ENCODE measurements around the gene ACO2. TPM values are rescaled to one million over a fixed set of nuclear protein-coding genes. Genes with fewer than 3 reads are reported as not detected.

Gene ACO2
- total and polyA plus RNA-seq, 10 of the 15 experiments (the other 5 are each of a cell fraction or from before 2014, with no cell fraction given) = 21.4 to 214 (median 88.5) TPM

DNA sequence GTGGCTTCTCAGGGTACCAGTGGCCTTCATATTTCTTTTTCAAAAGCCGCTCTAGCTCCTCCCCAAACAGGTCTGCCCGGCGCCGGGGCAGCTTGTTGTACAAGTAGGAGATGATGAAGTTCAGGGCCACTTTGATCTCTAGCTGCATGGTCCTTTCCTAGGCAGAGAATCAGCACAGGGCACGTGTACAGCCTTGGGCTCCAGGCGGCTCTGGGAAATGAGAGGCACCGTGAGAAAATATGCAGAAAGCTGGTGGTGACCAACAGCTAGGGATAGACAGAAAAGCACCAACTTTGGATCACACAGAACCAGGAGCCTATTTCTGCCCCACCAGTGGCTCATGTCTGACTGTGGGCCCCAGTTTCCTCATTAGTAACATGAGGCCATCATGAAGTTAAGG is 31.7 kb upstream of the ACO2 start:
- intact Hi-C loops (cut with micrococcal nuclease; ENCODE audit: unreplicated experiment) (no loop called here), in situ Hi-C loops (cut with MboI) (no loop called here)
- RAD21 ChIA-PET (ENCODE audit: unreplicated experiment) = no interaction called here
- H3K79me2 ChIP-seq (ENCODE audit: control insufficient read depth, insufficient read depth, low read length) = peaks cover 19% of the 10 kb centered on the region
- H3K9ac ChIP-seq (ENCODE audit: control insufficient read depth, insufficient read depth, low read length) = no peak overlapping the region
- no peak overlapping the region for H3K27ac ChIP-seq (ENCODE audit: control insufficient read depth, insufficient read depth)
- CTCF ChIA-PET = interaction anchor here (0.6 to 1.4 kb wide), 3 partner anchors 8 to 145 kb away, joined by 3 to 4 read pairs (median 4); no protein-coding TSS in a partner anchor
- no peak for DNase-seq (ENCODE audit: low read depth, low spot score)
- whole genome bisulfite sequencing (ENCODE audit: insufficient coverage, insufficient replicate concordance, low lambda C conversion rate, missing lambda C conversion rate) = 97% methylated on average over 7 of the region's 7 CpGs
- ATAC-seq = no peak
- H3K36me3 ChIP-seq (ENCODE audit: control insufficient read depth in 2 of 2, insufficient read depth in 2 of 2, low read length in 1 of 2) = peaks cover 18% of the 10 kb centered on the region in 2 experiments; a peak in 3 of 4 replicates
- no peak overlapping the region for H3K4me3 ChIP-seq
- no TSS peak for BruUV-seq (replicated peaks)
- H4K20me1 ChIP-seq (ENCODE audit: control insufficient read depth, insufficient read depth) = peaks cover 11% of the 10 kb centered on the region
- POLR2A ChIA-PET = interaction anchor here (0.8 to 1.5 kb wide), 2 partner anchors 11 to 104 kb away, joined by 3 to 6 read pairs; no protein-coding TSS in a partner anchor
- SMC1A ChIA-PET (ENCODE audit: uncharacterized antibody, unreplicated experiment) = interaction anchor here (0.6 to 0.8 kb wide), 2 partner anchors 81 to 299 kb away, joined by 3 read pairs; no protein-coding TSS in a partner anchor
- no peaks in the 10 kb centered on the region for H3K27me3 ChIP-seq (replicated peaks in 1 of 2; ENCODE audit: control insufficient read depth in 2 of 2, insufficient read depth in 2 of 2, low read length in 1 of 2)
- H2AFZ ChIP-seq (ENCODE audit: control insufficient read depth, low read depth, low read length) = no peak overlapping the region
- no peak overlapping the region for H3K4me2 ChIP-seq (ENCODE audit: control insufficient read depth, insufficient read depth)
- no peaks in the 10 kb centered on the region for H3K9me3 ChIP-seq (replicated peaks; ENCODE audit: control insufficient read depth, insufficient read depth, low read length)
- no peak for FAIRE-seq
- H3K4me1 ChIP-seq (ENCODE audit: control insufficient read depth, insufficient read depth, low read length) = no peaks in the 10 kb centered on the region; the same call in 1 of the 2 replicates
- TF ChIP-seq MYB (IDR thresholded peaks at IDR 0.05; ENCODE audit: borderline replicate concordance, low read depth, low read length) (no peak), NFIC (IDR thresholded peaks at IDR 0.05; ENCODE audit: low read depth, low read length) (no peak), IKZF1 (conservative IDR thresholded peaks at IDR 0.05) (no peak), STAT1 (conservative IDR thresholded peaks at IDR 0.05) (no peak), FOS (IDR thresholded peaks at IDR 0.05; ENCODE audit: borderline replicate concordance, extremely low read depth, insufficient read length) (no peak), SRF (IDR thresholded peaks at IDR 0.05; ENCODE audit: low read depth in 2 of 2, low read length in 2 of 2) (no peak), ZZZ3 (IDR thresholded peaks at IDR 0.05; ENCODE audit: control insufficient read depth, insufficient read length, low read depth) (no peak), CREM (IDR thresholded peaks at IDR 0.05; ENCODE audit: low read depth) (no peak), ESRRA (IDR thresholded peaks at IDR 0.05; ENCODE audit: low read length) (no peak), TBL1XR1 (IDR thresholded peaks at IDR 0.05; ENCODE audit: low read depth, low read length) (no peak), SMAD5 (IDR thresholded peaks at IDR 0.05; ENCODE audit: low read depth) (no peak), ATF7 (IDR thresholded peaks at IDR 0.05; ENCODE audit: low read depth) (no peak), TARDBP (IDR thresholded peaks at IDR 0.05; ENCODE audit: borderline replicate concordance) (no peak), TCF3 (IDR thresholded peaks at IDR 0.05; ENCODE audit: borderline replicate concordance, insufficient read depth, low read depth, low read length) (no peak)
- TF ChIP-seq, protein P1, sequence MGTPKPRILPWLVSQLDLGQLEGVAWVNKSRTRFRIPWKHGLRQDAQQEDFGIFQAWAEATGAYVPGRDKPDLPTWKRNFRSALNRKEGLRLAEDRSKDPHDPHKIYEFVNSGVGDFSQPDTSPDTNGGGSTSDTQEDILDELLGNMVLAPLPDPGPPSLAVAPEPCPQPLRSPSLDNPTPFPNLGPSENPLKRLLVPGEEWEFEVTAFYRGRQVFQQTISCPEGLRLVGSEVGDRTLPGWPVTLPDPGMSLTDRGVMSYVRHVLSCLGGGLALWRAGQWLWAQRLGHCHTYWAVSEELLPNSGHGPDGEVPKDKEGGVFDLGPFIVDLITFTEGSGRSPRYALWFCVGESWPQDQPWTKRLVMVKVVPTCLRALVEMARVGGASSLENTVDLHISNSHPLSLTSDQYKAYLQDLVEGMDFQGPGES (IDR thresholded peaks at IDR 0.05) = no peak
- TF ChIP-seq, protein P2, sequence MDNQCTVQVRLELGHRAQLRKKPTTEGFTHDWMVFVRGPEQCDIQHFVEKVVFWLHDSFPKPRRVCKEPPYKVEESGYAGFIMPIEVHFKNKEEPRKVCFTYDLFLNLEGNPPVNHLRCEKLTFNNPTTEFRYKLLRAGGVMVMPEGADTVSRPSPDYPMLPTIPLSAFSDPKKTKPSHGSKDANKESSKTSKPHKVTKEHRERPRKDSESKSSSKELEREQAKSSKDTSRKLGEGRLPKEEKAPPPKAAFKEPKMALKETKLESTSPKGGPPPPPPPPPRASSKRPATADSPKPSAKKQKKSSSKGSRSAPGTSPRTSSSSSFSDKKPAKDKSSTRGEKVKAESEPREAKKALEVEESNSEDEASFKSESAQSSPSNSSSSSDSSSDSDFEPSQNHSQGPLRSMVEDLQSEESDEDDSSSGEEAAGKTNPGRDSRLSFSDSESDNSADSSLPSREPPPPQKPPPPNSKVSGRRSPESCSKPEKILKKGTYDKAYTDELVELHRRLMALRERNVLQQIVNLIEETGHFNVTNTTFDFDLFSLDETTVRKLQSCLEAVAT (IDR thresholded peaks at IDR 0.05) = no peak
- TF ChIP-seq, protein P3, sequence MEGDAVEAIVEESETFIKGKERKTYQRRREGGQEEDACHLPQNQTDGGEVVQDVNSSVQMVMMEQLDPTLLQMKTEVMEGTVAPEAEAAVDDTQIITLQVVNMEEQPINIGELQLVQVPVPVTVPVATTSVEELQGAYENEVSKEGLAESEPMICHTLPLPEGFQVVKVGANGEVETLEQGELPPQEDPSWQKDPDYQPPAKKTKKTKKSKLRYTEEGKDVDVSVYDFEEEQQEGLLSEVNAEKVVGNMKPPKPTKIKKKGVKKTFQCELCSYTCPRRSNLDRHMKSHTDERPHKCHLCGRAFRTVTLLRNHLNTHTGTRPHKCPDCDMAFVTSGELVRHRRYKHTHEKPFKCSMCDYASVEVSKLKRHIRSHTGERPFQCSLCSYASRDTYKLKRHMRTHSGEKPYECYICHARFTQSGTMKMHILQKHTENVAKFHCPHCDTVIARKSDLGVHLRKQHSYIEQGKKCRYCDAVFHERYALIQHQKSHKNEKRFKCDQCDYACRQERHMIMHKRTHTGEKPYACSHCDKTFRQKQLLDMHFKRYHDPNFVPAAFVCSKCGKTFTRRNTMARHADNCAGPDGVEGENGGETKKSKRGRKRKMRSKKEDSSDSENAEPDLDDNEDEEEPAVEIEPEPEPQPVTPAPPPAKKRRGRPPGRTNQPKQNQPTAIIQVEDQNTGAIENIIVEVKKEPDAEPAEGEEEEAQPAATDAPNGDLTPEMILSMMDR (IDR thresholded peaks at IDR 0.05 in 2 of 3, conservative IDR thresholded peaks at IDR 0.05 in 1 of 3; ENCODE audit: control insufficient read depth in 2 of 3, extremely low read depth in 1 of 3, insufficient read depth in 1 of 3, low read depth in 3 of 3, low read length in 3 of 3) = no peak
- TF ChIP-seq, protein P4, sequence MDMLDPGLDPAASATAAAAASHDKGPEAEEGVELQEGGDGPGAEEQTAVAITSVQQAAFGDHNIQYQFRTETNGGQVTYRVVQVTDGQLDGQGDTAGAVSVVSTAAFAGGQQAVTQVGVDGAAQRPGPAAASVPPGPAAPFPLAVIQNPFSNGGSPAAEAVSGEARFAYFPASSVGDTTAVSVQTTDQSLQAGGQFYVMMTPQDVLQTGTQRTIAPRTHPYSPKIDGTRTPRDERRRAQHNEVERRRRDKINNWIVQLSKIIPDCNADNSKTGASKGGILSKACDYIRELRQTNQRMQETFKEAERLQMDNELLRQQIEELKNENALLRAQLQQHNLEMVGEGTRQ (IDR thresholded peaks at IDR 0.05; ENCODE audit: borderline replicate concordance, low read depth, low read length) = no peak
- TF ChIP-seq, protein P5, sequence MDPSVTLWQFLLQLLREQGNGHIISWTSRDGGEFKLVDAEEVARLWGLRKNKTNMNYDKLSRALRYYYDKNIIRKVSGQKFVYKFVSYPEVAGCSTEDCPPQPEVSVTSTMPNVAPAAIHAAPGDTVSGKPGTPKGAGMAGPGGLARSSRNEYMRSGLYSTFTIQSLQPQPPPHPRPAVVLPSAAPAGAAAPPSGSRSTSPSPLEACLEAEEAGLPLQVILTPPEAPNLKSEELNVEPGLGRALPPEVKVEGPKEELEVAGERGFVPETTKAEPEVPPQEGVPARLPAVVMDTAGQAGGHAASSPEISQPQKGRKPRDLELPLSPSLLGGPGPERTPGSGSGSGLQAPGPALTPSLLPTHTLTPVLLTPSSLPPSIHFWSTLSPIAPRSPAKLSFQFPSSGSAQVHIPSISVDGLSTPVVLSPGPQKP (IDR thresholded peaks at IDR 0.05; ENCODE audit: low read depth, low read length) = no peak

All from GM12878 (cell line).